HG03159 (cell line): ENCODE measurements around the gene PHACTR2.
"Not testable (repeated sequence)": the region's sequence is repeated elsewhere in the genome, so short reads cannot be mapped to it uniquely, and the experiment has no call there.

ENCODE experiments used
- ATAC-seq: cut with Tn5 transposase; IDR thresholded peaks from one replicate; pipeline ENCODE4 v1.9.1; 2021; ENCODE audit warnings: mild to moderate bottlenecking, moderate library complexity; ENCODE audit not compliant: unreplicated experiment

PHACTR2 gene

GRCh38 chr6:143845033-143845432, 167.3 kb downstream of the PHACTR2 start:
- ATAC-seq, result no peak

DNA sequence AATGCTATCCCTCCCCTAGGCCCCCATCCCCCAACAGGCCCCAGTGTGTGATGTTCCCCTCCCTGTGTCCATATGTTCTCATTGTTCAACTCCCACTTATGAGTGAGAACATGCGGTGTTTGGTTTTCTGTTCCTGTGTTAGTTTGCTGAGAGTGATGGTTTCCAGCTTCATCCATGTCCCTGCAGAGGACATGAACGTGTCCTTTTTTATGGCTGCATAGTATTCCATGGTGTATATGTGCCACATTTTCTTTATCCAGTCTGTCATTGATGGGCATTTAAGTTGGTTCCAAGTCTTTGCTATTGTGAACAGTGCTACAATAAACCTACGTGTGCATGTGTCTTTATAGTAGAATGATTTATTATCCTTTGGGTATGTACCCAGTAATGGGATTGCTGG, 173.9 kb downstream of the PHACTR2 start:
- not testable (repeated sequence) for ATAC-seq

GRCh38 chr6:143855057-143855456, 177.3 kb downstream of the PHACTR2 start:
- ATAC-seq, result not testable (repeated sequence)

DNA sequence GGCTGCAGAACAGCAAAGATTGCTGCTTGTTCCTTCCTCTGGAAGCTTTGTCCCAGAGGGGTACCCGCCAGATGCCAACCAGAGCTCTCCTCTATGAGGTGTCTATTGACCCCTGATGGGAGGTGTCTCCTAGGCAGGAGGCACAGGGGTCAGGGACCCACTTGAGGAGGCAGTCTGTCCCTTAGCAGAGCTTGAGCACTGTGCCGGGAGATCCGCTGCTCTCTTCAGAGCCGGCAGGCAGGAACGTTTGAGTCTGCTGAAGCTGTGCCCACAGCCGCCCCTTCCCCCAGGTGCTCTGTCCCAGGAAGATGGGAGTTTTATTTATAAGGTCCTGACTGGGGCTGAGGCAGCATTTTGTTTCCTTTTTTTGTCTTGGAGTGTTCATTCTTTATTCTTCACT, 179.0 kb downstream of the PHACTR2 start:
- not testable (repeated sequence) for ATAC-seq

DNA sequence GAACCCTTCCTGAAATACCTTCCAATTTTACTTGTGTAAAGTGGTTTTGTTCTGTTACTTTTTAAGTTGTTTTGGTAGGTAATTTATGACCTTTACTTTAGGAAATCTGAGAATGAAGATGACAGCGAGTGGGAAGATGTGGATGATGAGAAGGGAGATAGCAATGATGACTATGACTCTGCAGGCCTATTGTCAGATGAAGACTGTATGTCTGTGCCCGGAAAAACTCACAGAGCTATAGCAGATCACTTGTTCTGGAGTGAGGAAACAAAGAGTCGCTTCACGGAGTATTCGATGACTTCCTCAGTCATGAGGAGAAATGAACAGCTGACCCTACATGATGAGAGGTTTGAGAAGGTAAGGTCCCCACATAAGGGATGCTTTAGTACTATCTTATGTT, 179.9 kb downstream of the PHACTR2 start:
- no peak for ATAC-seq

DNA sequence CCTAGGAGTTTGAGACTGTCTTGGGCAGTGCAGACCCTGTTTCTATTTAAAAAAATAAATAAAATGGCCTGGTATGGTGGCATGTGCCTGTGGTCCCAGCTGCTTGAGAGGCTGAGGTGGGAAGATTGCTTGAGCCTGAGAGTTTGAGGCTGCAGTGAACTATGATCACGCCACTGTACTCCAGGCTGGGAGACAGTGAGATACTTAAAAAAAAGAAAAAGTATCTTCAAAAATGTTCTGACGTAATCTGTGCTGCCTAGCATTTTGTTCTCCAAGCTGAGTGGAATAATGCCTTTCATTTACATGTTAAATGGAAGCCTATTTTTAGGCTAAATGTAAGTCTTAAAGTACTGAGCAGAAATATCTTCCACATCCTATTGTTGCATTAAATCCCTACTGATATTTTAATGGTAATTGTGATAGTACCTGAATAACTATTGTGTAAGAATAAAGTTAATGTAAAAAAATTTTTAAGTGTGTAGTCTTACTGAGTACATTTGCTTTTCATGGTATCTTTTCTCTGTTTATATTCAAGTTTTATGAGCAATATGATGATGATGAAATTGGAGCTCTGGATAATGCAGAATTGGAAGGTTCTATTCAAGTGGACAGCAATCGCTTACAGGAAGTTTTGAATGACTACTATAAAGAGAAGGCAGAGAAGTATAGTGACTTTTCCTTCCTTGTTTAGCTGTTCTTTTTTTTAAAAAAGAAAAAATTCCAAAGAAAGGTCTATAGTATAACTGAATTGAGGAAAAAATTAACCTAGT, 182.3 kb downstream of the PHACTR2 start:
- ATAC-seq, result no peak

- ATAC-seq, result no peak
These were observed 186.0 kb downstream of the PHACTR2 start for GRCh38 chr6:143863771-143864170.

GRCh38 chr6:143864234-143864633, 186.5 kb downstream of the PHACTR2 start, which contains the start of gene ZC2HC1B:
TSS of gene ZC2HC1B (plus strand) at chr6:143864474. CDS start at chr6:143864540, 66 bp downstream.
- no peak for ATAC-seq

DNA sequence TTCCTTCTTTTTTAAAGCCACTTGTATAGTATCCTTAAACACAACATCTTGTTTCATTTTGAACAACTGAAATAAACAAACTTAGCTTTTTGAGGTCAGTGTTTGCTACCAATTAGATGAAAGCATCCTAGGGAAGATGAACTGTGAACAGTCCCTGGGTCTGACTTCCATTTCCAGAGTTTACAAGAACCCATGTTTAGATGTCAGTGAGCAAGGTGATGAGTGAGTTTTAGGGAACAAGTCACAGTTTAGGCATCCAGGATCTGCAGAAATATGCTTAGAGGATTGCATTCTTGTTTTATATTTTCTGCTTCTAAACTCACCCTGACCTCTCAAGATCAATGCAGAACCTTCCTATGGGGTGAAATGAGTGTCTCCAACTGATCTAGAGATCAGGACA, 189.5 kb downstream of the PHACTR2 start:
- ATAC-seq, result no peak

GRCh38 chr6:143868808-143869207, 191.0 kb downstream of the PHACTR2 start:
- ATAC-seq, result not testable (repeated sequence)

- ATAC-seq, result not testable (repeated sequence)
These were observed 193.5 kb downstream of the PHACTR2 start for GRCh38 chr6:143871202-143871730.

- peak; percentile 97 for ATAC-seq
These were observed 194.4 kb downstream of the PHACTR2 start for GRCh38 chr6:143872201-143872600.

- not testable (repeated sequence) for ATAC-seq
These were observed 195.8 kb downstream of the PHACTR2 start for GRCh38 chr6:143873600-143873999.

GRCh38 chr6:143874503-143874902, 196.7 kb downstream of the PHACTR2 start:
- ATAC-seq, result not testable (repeated sequence)

GRCh38 chr6:143877584-143878271, 200.0 kb downstream of the PHACTR2 start:
- no peak for ATAC-seq

DNA sequence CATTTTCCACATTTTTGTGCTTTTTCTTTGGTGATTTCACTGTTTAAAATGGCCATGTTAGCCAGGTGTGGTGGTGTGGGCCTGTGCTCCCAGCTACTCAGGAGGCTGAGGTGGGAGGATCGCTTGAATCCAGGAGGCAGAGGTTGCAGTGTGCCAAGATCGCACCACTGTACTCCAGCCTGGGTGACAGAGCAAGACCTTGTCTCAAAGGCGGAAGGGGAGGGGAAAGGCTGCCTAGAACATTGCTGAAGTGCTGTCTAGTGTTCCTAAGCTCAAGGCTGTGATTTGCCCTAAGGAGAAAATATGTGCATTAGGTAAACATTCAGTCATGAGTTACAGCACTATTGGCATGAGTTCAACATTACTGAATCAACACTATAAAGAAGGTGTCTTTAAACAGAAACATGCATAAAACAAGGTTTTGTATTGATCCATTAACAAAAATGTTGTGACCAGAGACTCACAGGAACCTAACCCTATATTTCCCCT, 200.6 kb downstream of the PHACTR2 start:
- no peak for ATAC-seq

DNA sequence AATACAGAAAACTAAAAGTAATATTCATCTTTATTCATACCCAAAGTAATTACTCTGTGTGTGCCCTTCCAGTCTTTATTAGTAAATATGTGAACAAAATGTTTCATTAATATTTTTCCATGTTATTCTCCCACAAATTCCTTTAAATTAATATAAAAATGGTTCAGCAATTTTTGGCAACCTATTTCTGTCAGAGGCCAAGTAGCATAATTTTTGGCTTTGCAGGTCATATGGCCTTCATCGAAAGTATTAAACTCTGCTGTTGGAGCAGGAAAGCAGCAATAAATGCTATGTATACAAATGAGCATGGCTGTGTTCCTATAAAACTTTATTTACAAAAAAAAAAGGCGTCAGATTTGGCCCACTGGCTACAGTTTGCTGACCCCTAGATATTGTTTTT, 202.6 kb downstream of the PHACTR2 start:
- ATAC-seq, result no peak
